Measurements from ENCODE around the gene RGPD8.

GRCh38 chr2:112459372-112459771, 25.9 kb upstream of the RGPD8 start:
- no peak for TF ChIP-seq POLR2A (IDR thresholded peaks at IDR 0.05; ENCODE audit: low read length)
- no peak for TF ChIP-seq GATA1 (IDR thresholded peaks at IDR 0.05; ENCODE audit: low read depth, low read length)

Measured in erythroblast (primary cell).